HepG2 (cell line): Measurements from ENCODE around the gene MIDN. TPM values are rescaled to one million over a fixed set of nuclear protein-coding genes. Genes with fewer than 3 reads are reported as not detected.

ENCODE experiments used
- MEF2D ChIP-seq: sonication (generic); formaldehyde crosslinking; IDR thresholded peaks from 2 replicates; pipeline ENCODE4 v1.5.1; 2020; ENCODE audit warnings: mild to moderate bottlenecking, missing genetic modification reagents
- MEIS2 ChIP-seq: sonication (generic); formaldehyde crosslinking; IDR thresholded peaks from 2 replicates; pipeline ENCODE4 v1.9.0; 2021; ENCODE audit warnings: mild to moderate bottlenecking, missing genetic modification reagents
- NAIF1 ChIP-seq: sonication (generic); formaldehyde crosslinking; IDR thresholded peaks from 2 replicates; pipeline ENCODE4 v1.5.0; 2020; ENCODE audit warnings: mild to moderate bottlenecking, missing genetic modification reagents, borderline replicate concordance
- POLR2A ChIP-seq, 2 experiments: IDR thresholded peaks; 2 replicates each; pipeline ENCODE4 v1.6.1; 2011; ENCODE audit warnings: low read depth in 2 of 2, low read length in 2 of 2, mild to moderate bottlenecking in 1 of 2, moderate library complexity in 1 of 2; ENCODE audit not compliant: insufficient read depth in 1 of 2
- POLR2AphosphoS5 ChIP-seq: IDR thresholded peaks from 2 replicates; pipeline ENCODE4 v1.6.1; 2012; ENCODE audit warnings: low read depth, low read length
- RXRA ChIP-seq: sonication (generic); formaldehyde crosslinking; IDR thresholded peaks from 2 replicates; pipeline ENCODE4 v1.5.1; 2020; ENCODE audit warnings: missing genetic modification reagents
- SIN3A ChIP-seq: IDR thresholded peaks from 2 replicates; pipeline ENCODE4 v1.6.1; 2011; ENCODE audit warnings: low read depth, mild to moderate bottlenecking, control low read depth, low read length, borderline replicate concordance
- SRY ChIP-seq: sonication (generic); formaldehyde crosslinking; IDR thresholded peaks from 2 replicates; pipeline ENCODE4 v1.8.0; 2022; ENCODE audit warnings: mild to moderate bottlenecking, missing genetic modification reagents
- TCF7L2 ChIP-seq: IDR thresholded peaks from 2 replicates; pipeline ENCODE4 v1.6.1; 2011; ENCODE audit warnings: mild to moderate bottlenecking, low read depth, low read length, moderate library complexity
- ZBTB14 ChIP-seq: sonication (generic); formaldehyde crosslinking; IDR thresholded peaks from 2 replicates; pipeline ENCODE4 v1.4.0; 2020; ENCODE audit warnings: missing genetic modification reagents
- ZHX2 ChIP-seq, 2 experiments: sonication (generic) in 1 of 2; formaldehyde crosslinking in 1 of 2; IDR thresholded peaks; 2 replicates each; pipeline versions ENCODE4 v1.6.1 to v1.9.0; 2014 to 2022; ENCODE audit warnings: antibody characterized with exemption in 1 of 2, borderline replicate concordance in 1 of 2, inconsistent platforms in 1 of 2, low read depth in 1 of 2, missing genetic modification reagents in 1 of 2
- ZNF333 ChIP-seq: sonication (generic); formaldehyde crosslinking; IDR thresholded peaks from 2 replicates; pipeline ENCODE4 v1.4.0; 2020; ENCODE audit warnings: mild to moderate bottlenecking, missing genetic modification reagents, borderline replicate concordance
- ZNF501 ChIP-seq: sonication (generic); formaldehyde crosslinking; IDR thresholded peaks from 2 replicates; pipeline ENCODE4 v1.5.1; 2020; ENCODE audit warnings: mild to moderate bottlenecking, moderate library complexity, missing genetic modification reagents
- ZNF574 ChIP-seq: sonication (generic); formaldehyde crosslinking; IDR thresholded peaks from 2 replicates; pipeline ENCODE4 v1.4.0; 2020; ENCODE audit warnings: missing genetic modification reagents
- polyA plus RNA-seq, 8 experiments: library from polyadenylated mRNA; depleted of rRNA in 3 of 8; stranded (reverse) in 7 of 8; unstranded in 1 of 8; fragments of >200 nt; fragmentation: Illumina TruSeq in 4 of 8; extraction: Trizol in 4 of 8; gene quantifications; 2 replicates each; pipeline versions ENCODE4 v1.2.1 to v1.2.3, GENCODE V29; 2011 to 2016; ENCODE audit warnings: low read depth in 4 of 8, missing spikeins in 1 of 8, mixed read lengths in 1 of 8; ENCODE audit not compliant: insufficient read depth in 1 of 8
- total RNA-seq, 5 experiments: library from RNA; depleted of rRNA; stranded (reverse); fragments of >200 nt; fragmentation: Illumina TruSeq; extraction: Trizol; gene quantifications; 2 replicates each; pipeline ENCODE4 v1.2.3, GENCODE V29; 2016; ENCODE audit warnings: low read depth in 1 of 5

MIDN gene
- total and polyA plus RNA-seq, 2 of the 13 experiments (the other 11 are each of a cell fraction or from before 2014, with no cell fraction given) = 8.4 to 18.0 TPM

- TF ChIP-seq ZNF574 (CRISPR knock-in tag) = peak; percentile 63
- peak; percentile 47 for TF ChIP-seq MEIS2
- TF ChIP-seq RXRA = no peak
- TF ChIP-seq ZNF501 = no peak
- no peak for TF ChIP-seq MEF2D (CRISPR knock-in tag)
- no peak for TF ChIP-seq POLR2AphosphoS5
- TF ChIP-seq TCF7L2 = no peak
- TF ChIP-seq ZBTB14 (CRISPR knock-in tag) = 0 out of 2 replicates have a peak, but pooled peaks have one; percentile 23
- 0 out of 2 replicates have a peak, but pooled peaks have one; percentile 36 for TF ChIP-seq ZNF333 (CRISPR knock-in tag)
- peak; percentile 55; the same call in 1 of the 2 replicates for TF ChIP-seq SRY (CRISPR knock-in tag)
- no peak for TF ChIP-seq ZHX2 (IDR thresholded peaks at IDR 0.05; ENCODE audit: low read depth)
- 0 out of 2 replicates have a peak, but pooled peaks have one; percentile 16 for TF ChIP-seq ZHX2 (CRISPR knock-in tag; IDR thresholded peaks at IDR 0.05; ENCODE audit: borderline replicate concordance)
- no peak for TF ChIP-seq NAIF1 (CRISPR knock-in tag)
- no peak for TF ChIP-seq POLR2A (IDR thresholded peaks at IDR 0.05; ENCODE audit: insufficient read depth in 1 of 2, low read depth in 2 of 2, low read length in 2 of 2)
- TF ChIP-seq SIN3A = 0 out of 2 replicates have a peak, but pooled peaks have one; percentile 0
These were observed 18.6 kb downstream of the MIDN start (continued) for GRCh38 chr19:1266916-1267476.
